HepG2 (cell line): ENCODE results near the gene CUL1. TPM values are rescaled to one million over a fixed set of nuclear protein-coding genes. Genes with fewer than 3 reads are reported as not detected.

Experiments
- ATAC-seq: fragments of 200-7000 bp; cut with Tn5 transposase; 3 replicates; pipeline ENCODE4 v1.9.1; 2020; ENCODE audit warnings: mild to moderate bottlenecking, moderate library complexity
- BruUV-seq: library from RNA; stranded (reverse); fragments of 400-500 nt; replicated peaks from 2 replicates; lab custom pipeline; 2021; lab: Mats Ljungman, UMichigan
- CTCF ChIA-PET: fragments of 300-600 bp; formaldehyde crosslinking; extraction: SDS; loops from one replicate; lab custom pipeline; 2021; ENCODE audit warnings: low total read pairs, inconsistent platforms, low intra/inter-chr PET ratio; lab: Yijun Ruan, JAX
- POLR2A ChIA-PET: fragments of 350-600 bp; sonication (Branson Sonifier 250); formaldehyde crosslinking; loops from one replicate; lab custom pipeline; 2020; ENCODE audit warnings: antibody characterized with exemption, inconsistent platforms; lab: Yijun Ruan, JAX
- DNase-seq: peaks from one replicate; pipeline ENCODE4 v3.0.0-alpha.2; 2015; ENCODE audit warnings: low spot score
- FAIRE-seq: peaks from 3 replicates; lab custom pipeline; 2011; peaks lifted over from hg19 to GRCh38; lab: Jason Lieb, UNC
- H2AFZ ChIP-seq: one replicate; pipeline ENCODE4 v1.6.1; 2011; ENCODE audit warnings: low read length, inconsistent platforms
- H3K27ac ChIP-seq: fragments of 300-600 bp; 3 replicates; pipeline ENCODE4 v1.8.0; 2011; ENCODE audit warnings: mixed run types, mild to moderate bottlenecking, mixed read lengths, low read length, inconsistent platforms; ENCODE audit not compliant: insufficient read depth; ENCODE audit errors: extremely low read length
- H3K27me3 ChIP-seq, 2 experiments: fragments of 200-600 bp in 1 of 2; 2 replicates in 1 of 2; 3 replicates in 1 of 2; pipeline versions ENCODE4 v1.6.0 to v1.8.0; 2011; ENCODE audit warnings: low read length in 2 of 2, mild to moderate bottlenecking in 2 of 2, moderate library complexity in 2 of 2, inconsistent platforms in 1 of 2; ENCODE audit not compliant: insufficient read depth in 2 of 2, control insufficient read depth in 1 of 2
- H3K36me3 ChIP-seq, 2 experiments: fragments of 200-600 bp in 1 of 2; replicated peaks in 1 of 2; 2 replicates in 1 of 2; 3 replicates in 1 of 2; pipeline versions ENCODE4 v1.5.1 to v1.8.0; 2011; ENCODE audit warnings: low read length in 2 of 2, inconsistent platforms in 1 of 2; ENCODE audit not compliant: insufficient read depth in 2 of 2, control insufficient read depth in 1 of 2
- H3K4me1 ChIP-seq: 2 replicates; pipeline ENCODE4 v1.5.1; 2012; ENCODE audit warnings: low read length, inconsistent platforms; ENCODE audit not compliant: insufficient read depth
- H3K4me2 ChIP-seq: 2 replicates; pipeline ENCODE4 v1.6.0; 2011; ENCODE audit warnings: low read depth, low read length, inconsistent platforms
- H3K4me3 ChIP-seq, 3 experiments: fragments of 200-600 bp in 1 of 3; sonication (generic), shearing (Covaris generic) in 1 of 3; replicated peaks in 1 of 3; 2 replicates each; pipeline ENCODE4 v1.5.1; 2011 to 2016; ENCODE audit warnings: low read length in 3 of 3, inconsistent platforms in 2 of 3, low read depth in 2 of 3, mild to moderate bottlenecking in 2 of 3, control low read depth in 1 of 3, mixed read lengths in 1 of 3; ENCODE audit not compliant: insufficient read depth in 1 of 3
- H3K79me2 ChIP-seq: one replicate; pipeline ENCODE4 v1.6.1; 2011; ENCODE audit warnings: low read length, inconsistent platforms; ENCODE audit not compliant: insufficient read depth
- H3K9ac ChIP-seq: 2 replicates; pipeline ENCODE4 v1.6.0; 2011; ENCODE audit warnings: mild to moderate bottlenecking, low read depth, low read length, inconsistent platforms; ENCODE audit not compliant: insufficient read depth
- H3K9me3 ChIP-seq: 2 replicates; pipeline ENCODE4 v1.5.1; 2012; ENCODE audit warnings: mild to moderate bottlenecking, low read length
- H4K20me1 ChIP-seq: 2 replicates; pipeline ENCODE4 v1.6.0; 2011; ENCODE audit warnings: inconsistent platforms, mild to moderate bottlenecking, low read length, moderate library complexity; ENCODE audit not compliant: insufficient read depth
- HOXA7 ChIP-seq: sonication (generic); formaldehyde crosslinking; IDR thresholded peaks from 2 replicates; pipeline ENCODE4 v1.8.1; 2022; ENCODE audit warnings: mild to moderate bottlenecking, missing genetic modification reagents, moderate library complexity
- NR1H2 ChIP-seq: sonication (generic); formaldehyde crosslinking; IDR thresholded peaks from 2 replicates; pipeline ENCODE4 v1.8.1; 2022; ENCODE audit warnings: low read depth, missing genetic modification reagents, borderline replicate concordance
- POLR2G ChIP-seq: fragments of 200-400 bp; formaldehyde crosslinking; IDR thresholded peaks from 2 replicates; pipeline ENCODE4 v1.6.1; 2018; ENCODE audit warnings: mild to moderate bottlenecking, low read depth, low read length, moderate library complexity
- RARA ChIP-seq: IDR thresholded peaks from 2 replicates; pipeline ENCODE4 v1.6.1; 2016; ENCODE audit warnings: missing genetic modification reagents, missing compliant biosample characterization
- TAF15 ChIP-seq: fragments of 200-400 bp; formaldehyde crosslinking; IDR thresholded peaks from one replicate; pipeline ENCODE4 v1.6.1; 2018; ENCODE audit warnings: mild to moderate bottlenecking, low read depth, low read length; ENCODE audit not compliant: poor library complexity, severe bottlenecking
- TOE1 ChIP-seq: sonication (generic); formaldehyde crosslinking; IDR thresholded peaks from 2 replicates; pipeline ENCODE4 v1.4.0; 2020; ENCODE audit warnings: mild to moderate bottlenecking, missing genetic modification reagents
- ZFP36 ChIP-seq: fragments of 150-350 bp; IDR thresholded peaks from 2 replicates; pipeline ENCODE4 v1.6.1; 2018; ENCODE audit warnings: borderline replicate concordance, low read length, low read depth; ENCODE audit not compliant: partially characterized antibody
- ZNF276 ChIP-seq: sonication (generic); formaldehyde crosslinking; IDR thresholded peaks from 2 replicates; pipeline ENCODE4 v1.4.0; 2020; ENCODE audit warnings: mild to moderate bottlenecking, low read depth, missing genetic modification reagents
- ZNF576 ChIP-seq: sonication (generic); formaldehyde crosslinking; IDR thresholded peaks from 2 replicates; pipeline ENCODE4 v1.4.0; 2020; ENCODE audit warnings: mild to moderate bottlenecking, missing genetic modification reagents
- ZNF776 ChIP-seq: sonication (generic); formaldehyde crosslinking; IDR thresholded peaks from 2 replicates; pipeline ENCODE4 v1.4.0; 2020; ENCODE audit warnings: mild to moderate bottlenecking, missing genetic modification reagents
- ZNF788 ChIP-seq: sonication (generic); formaldehyde crosslinking; IDR thresholded peaks from 2 replicates; pipeline ENCODE4 v1.5.0; 2020; ENCODE audit warnings: mild to moderate bottlenecking, missing genetic modification reagents, borderline replicate concordance
- WGBS: methylation state at CpG from one replicate; pipeline ENCODE4 v1.1.6; 2017; ENCODE audit warnings: low lambda C conversion rate; 5-methylcytosine and 5-hydroxymethylcytosine counted together
- in situ Hi-C: cut with HindIII; loops from 2 replicates; pipeline ENCODE4 v1.10.0; 2017; ENCODE audit warnings: low pct_unique_long_range_greater_than_20kb; ENCODE audit not compliant: extremely low pct_ligation_motif_present
- intact Hi-C: fragments of 100-400 bp; cut with micrococcal nuclease; formaldehyde crosslinking; loops from one replicate; pipeline ENCODE4 v1.10.0; 2022; ENCODE audit not compliant: unreplicated experiment
- polyA plus RNA-seq, 8 experiments: library from polyadenylated mRNA; depleted of rRNA in 3 of 8; stranded (reverse) in 7 of 8; unstranded in 1 of 8; fragments of >200 nt; fragmentation: Illumina TruSeq in 4 of 8; extraction: Trizol in 4 of 8; gene quantifications; 2 replicates each; pipeline versions ENCODE4 v1.2.1 to v1.2.3, GENCODE V29; 2011 to 2016; ENCODE audit warnings: low read depth in 4 of 8, missing spikeins in 1 of 8, mixed read lengths in 1 of 8; ENCODE audit not compliant: insufficient read depth in 1 of 8
- total RNA-seq, 5 experiments: library from RNA; depleted of rRNA; stranded (reverse); fragments of >200 nt; fragmentation: Illumina TruSeq; extraction: Trizol; gene quantifications; 2 replicates each; pipeline ENCODE4 v1.2.3, GENCODE V29; 2016; ENCODE audit warnings: low read depth in 1 of 5
- TF ChIP-seq, protein P1 (sequence below): sonication (generic); formaldehyde crosslinking; IDR thresholded peaks from 2 replicates; pipeline ENCODE4 v1.4.0; 2020; ENCODE audit warnings: mild to moderate bottlenecking, missing genetic modification reagents

The CUL1 gene
- total and polyA plus RNA-seq, 2 of the 13 experiments (the other 11 are each of a cell fraction or from before 2014, with no cell fraction given), result 30.1 to 45.9 TPM

GRCh38 chr7:148714498-148714897 is 15.8 kb downstream of the CUL1 start:
- no peaks in the 10 kb centered on the region; a peak in 1 of 5 replicates for H3K27me3 ChIP-seq
- no peak overlapping the region for H3K4me3 ChIP-seq
- ChIA-PET CTCF (no interaction called here), POLR2A (no interaction called here)
- WGBS, result 88% methylated on average over 2 of the region's 2 CpGs
- in situ Hi-C loops (no loop called here), intact Hi-C loops (no loop called here)
- DNase-seq (no peak), ATAC-seq (no peak), FAIRE-seq (no peak)
- no peak overlapping the region for H3K9ac ChIP-seq
- peaks cover 20% of the 10 kb centered on the region for H3K4me1 ChIP-seq
- H2AFZ ChIP-seq, result no peak overlapping the region
- H3K79me2 ChIP-seq, result peaks cover 93% of the 10 kb centered on the region
- no peak overlapping the region for H3K4me2 ChIP-seq
- H4K20me1 ChIP-seq, result peaks cover 17% of the 10 kb centered on the region
- H3K9me3 ChIP-seq, result no peaks in the 10 kb centered on the region
- TF ChIP-seq POLR2G (no peak), TOE1 (CRISPR knock-in tag) (no peak), RARA (CRISPR knock-in tag) (no peak), TAF15 (no peak), ZNF576 (CRISPR knock-in tag) (no peak), ZNF788 (no peak), ZFP36 (no peak), ZNF776 (no peak), ZNF276 (CRISPR knock-in tag) (no peak), NR1H2 (CRISPR knock-in tag) (no peak), HOXA7 (CRISPR knock-in tag) (no peak)
- TF ChIP-seq, protein P1, sequence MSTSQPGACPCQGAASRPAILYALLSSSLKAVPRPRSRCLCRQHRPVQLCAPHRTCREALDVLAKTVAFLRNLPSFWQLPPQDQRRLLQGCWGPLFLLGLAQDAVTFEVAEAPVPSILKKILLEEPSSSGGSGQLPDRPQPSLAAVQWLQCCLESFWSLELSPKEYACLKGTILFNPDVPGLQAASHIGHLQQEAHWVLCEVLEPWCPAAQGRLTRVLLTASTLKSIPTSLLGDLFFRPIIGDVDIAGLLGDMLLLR (CRISPR knock-in tag), result no peak
- H3K27ac ChIP-seq, result no peak overlapping the region
- no TSS peak for BruUV-seq
- H3K36me3 ChIP-seq, result no peaks in the 10 kb centered on the region; a peak in 1 of 5 replicates
